Muscle of leg (tissue), 9 donors: Measurements from ENCODE around the gene SLC16A9. TPM values are rescaled to one million over a fixed set of nuclear protein-coding genes. Genes with fewer than 3 reads are reported as not detected.

Experiments used
- polyA plus RNA-seq, 8 donors: library from polyadenylated mRNA; unstranded; fragments of 120-200 nt; gene quantifications; one replicate each; pipeline versions ENCODE4 v1.2.1 to v1.2.3, GENCODE V29; 2013; ENCODE audit warnings: inconsistent platforms in 1 of 8, low replicate concordance in 1 of 8; ENCODE audit not compliant: insufficient read length in 8 of 8, insufficient read depth in 1 of 8
- total RNA-seq: library from RNA; stranded (reverse); fragments of 120-200 nt; gene quantifications from one replicate; pipeline ENCODE4 v1.2.4, GENCODE V29; 2013

The SLC16A9 gene
- total and polyA plus RNA-seq, 9 donors: 2.7 to 9.4 (median 4.0) TPM

Other genes starting within 250 kb of the SLC16A9 start
- gene MRLN, start 43.6 kb upstream of the SLC16A9 start, total RNA-seq: 254 TPM
- gene MRLN, start 43.6 kb upstream of the SLC16A9 start, polyA plus RNA-seq: 100 to 1,000 TPM; 121 to 196 (median 153) TPM
- gene CCDC6, start 196.7 kb upstream of the SLC16A9 start, total RNA-seq: 18.4 TPM
- gene CCDC6, start 196.7 kb upstream of the SLC16A9 start, polyA plus RNA-seq: 10 to 100 TPM; 13.5 to 23.2 (median 18.2) TPM